Transverse colon (tissue), 4 donors: ENCODE results near the gene KBTBD6. TPM values are rescaled to one million over a fixed set of nuclear protein-coding genes. Genes with fewer than 3 reads are reported as not detected.

ENCODE experiments used
- DNase-seq: peaks from one replicate; pipeline ENCODE4 v3.0.0-alpha.2; 2019
- H3K27ac ChIP-seq, 4 donors: fragments of 200-600 bp; sonication (generic); 2 replicates each; pipeline ENCODE4 v1.5.1; 2016 to 2018; ENCODE audit warnings: inconsistent platforms in 4 of 4
- H3K27me3 ChIP-seq: fragments of 200-600 bp; sonication (generic); 2 replicates; pipeline ENCODE4 v1.5.1; 2017; ENCODE audit warnings: inconsistent platforms
- H3K36me3 ChIP-seq, 4 donors: fragments of 200-600 bp; sonication (generic); 2 replicates each; pipeline ENCODE4 v1.5.1; 2017 to 2019; ENCODE audit warnings: inconsistent platforms in 4 of 4
- H3K4me1 ChIP-seq, 4 donors: fragments of 200-600 bp; sonication (generic); 2 replicates each; pipeline ENCODE4 v1.5.1; 2017 to 2020; ENCODE audit warnings: inconsistent platforms in 4 of 4
- H3K4me3 ChIP-seq, 4 donors: fragments of 200-600 bp; sonication (generic); 1 replicate in 1 of 4; 2 replicates in 3 of 4; pipeline versions ENCODE4 v1.5.1 to v1.6.1; 2017 to 2019; ENCODE audit warnings: inconsistent platforms in 4 of 4
- H3K9me3 ChIP-seq, 2 donors: fragments of 200-600 bp; sonication (generic); 2 replicates each; pipeline ENCODE4 v1.5.1; 2017 to 2019; ENCODE audit warnings: inconsistent platforms in 2 of 2
- EP300 ChIP-seq: sonication (generic); formaldehyde crosslinking; IDR thresholded peaks from one replicate; pipeline ENCODE4 v1.6.1; 2017; ENCODE audit warnings: antibody characterized with exemption, low read depth
- POLR2A ChIP-seq: fragments of 450-650 bp; IDR thresholded peaks from one replicate; pipeline ENCODE4 v1.6.1; 2016; ENCODE audit warnings: antibody characterized with exemption, mild to moderate bottlenecking, moderate library complexity
- POLR2AphosphoS5 ChIP-seq, 3 donors: sonication (generic); formaldehyde crosslinking; IDR thresholded peaks; one replicate each; pipeline ENCODE4 v1.6.1; 2016; ENCODE audit warnings: antibody characterized with exemption in 3 of 3
- WGBS, 2 donors: methylation state at CpG; one replicate each; pipeline ENCODE4 v1.1.5; 2018; ENCODE audit warnings: low coverage in 1 of 2; 5-methylcytosine and 5-hydroxymethylcytosine counted together
- in situ Hi-C, 4 donors: fragments of 200-750 bp; cut with MboI; loops; one replicate each; pipeline versions ENCODE4 v1.15.0 to v1.15.1; 2017; ENCODE audit warnings: low sequenced_read_pairs in 3 of 4, low pct_ligation_motif_present in 1 of 4, low pct_unique_long_range_greater_than_20kb in 1 of 4
- intact Hi-C: fragments of 100-400 bp; cut with DNase I; formaldehyde crosslinking; loops from one replicate; pipeline ENCODE4 v1.15.1; 2023; ENCODE audit warnings: low total_unique reads
- total RNA-seq, 4 donors: library from RNA; depleted of rRNA; stranded (reverse); fragments of >200 nt; gene quantifications; one replicate each; pipeline ENCODE4 v1.1.0, GENCODE V29; 2016
- TF ChIP-seq, protein P1 (sequence below), 5 experiments: fragments of 200-600 bp in 3 of 5; fragments of 450-650 bp in 2 of 5; sonication (generic) in 3 of 5; IDR thresholded peaks; 1 replicate in 2 of 5; 2 replicates in 3 of 5; pipeline ENCODE4 v1.5.1; 2016 to 2017; ENCODE audit warnings: antibody characterized with exemption in 5 of 5, inconsistent platforms in 3 of 5, mild to moderate bottlenecking in 2 of 5, moderate library complexity in 1 of 5

The KBTBD6 gene
- total RNA-seq, 4 donors from 2014 or later = 0.37 to 4.9 (median 2.1) TPM

- 44 to 76% methylated on average over 1 to 2 of the region's 2 CpGs for WGBS, 2 donors
- no peak for DNase-seq
- Histone ChIP-seq H3K27me3 (no peaks in the 10 kb centered on the region), H3K27ac (no peak overlapping the region), H3K4me1 (no peaks in the 10 kb centered on the region), H3K36me3 (no peaks in the 10 kb centered on the region), H3K4me3 (no peak overlapping the region), H3K9me3 (peaks cover 44 to 47% of the 10 kb centered on the region in 2 donors)
- TF ChIP-seq POLR2A = no peak
- TF ChIP-seq, protein P1, sequence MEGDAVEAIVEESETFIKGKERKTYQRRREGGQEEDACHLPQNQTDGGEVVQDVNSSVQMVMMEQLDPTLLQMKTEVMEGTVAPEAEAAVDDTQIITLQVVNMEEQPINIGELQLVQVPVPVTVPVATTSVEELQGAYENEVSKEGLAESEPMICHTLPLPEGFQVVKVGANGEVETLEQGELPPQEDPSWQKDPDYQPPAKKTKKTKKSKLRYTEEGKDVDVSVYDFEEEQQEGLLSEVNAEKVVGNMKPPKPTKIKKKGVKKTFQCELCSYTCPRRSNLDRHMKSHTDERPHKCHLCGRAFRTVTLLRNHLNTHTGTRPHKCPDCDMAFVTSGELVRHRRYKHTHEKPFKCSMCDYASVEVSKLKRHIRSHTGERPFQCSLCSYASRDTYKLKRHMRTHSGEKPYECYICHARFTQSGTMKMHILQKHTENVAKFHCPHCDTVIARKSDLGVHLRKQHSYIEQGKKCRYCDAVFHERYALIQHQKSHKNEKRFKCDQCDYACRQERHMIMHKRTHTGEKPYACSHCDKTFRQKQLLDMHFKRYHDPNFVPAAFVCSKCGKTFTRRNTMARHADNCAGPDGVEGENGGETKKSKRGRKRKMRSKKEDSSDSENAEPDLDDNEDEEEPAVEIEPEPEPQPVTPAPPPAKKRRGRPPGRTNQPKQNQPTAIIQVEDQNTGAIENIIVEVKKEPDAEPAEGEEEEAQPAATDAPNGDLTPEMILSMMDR (IDR thresholded peaks at IDR 0.05) = no peak
- no peak for TF ChIP-seq EP300
- no peak for TF ChIP-seq POLR2AphosphoS5 (IDR thresholded peaks at IDR 0.05)
- in situ Hi-C loops = no loop called here
- intact Hi-C loops = no loop called here
These were observed 17.5 kb upstream of the KBTBD6 start for GRCh38 chr13:41150058-41150457.

DNA sequence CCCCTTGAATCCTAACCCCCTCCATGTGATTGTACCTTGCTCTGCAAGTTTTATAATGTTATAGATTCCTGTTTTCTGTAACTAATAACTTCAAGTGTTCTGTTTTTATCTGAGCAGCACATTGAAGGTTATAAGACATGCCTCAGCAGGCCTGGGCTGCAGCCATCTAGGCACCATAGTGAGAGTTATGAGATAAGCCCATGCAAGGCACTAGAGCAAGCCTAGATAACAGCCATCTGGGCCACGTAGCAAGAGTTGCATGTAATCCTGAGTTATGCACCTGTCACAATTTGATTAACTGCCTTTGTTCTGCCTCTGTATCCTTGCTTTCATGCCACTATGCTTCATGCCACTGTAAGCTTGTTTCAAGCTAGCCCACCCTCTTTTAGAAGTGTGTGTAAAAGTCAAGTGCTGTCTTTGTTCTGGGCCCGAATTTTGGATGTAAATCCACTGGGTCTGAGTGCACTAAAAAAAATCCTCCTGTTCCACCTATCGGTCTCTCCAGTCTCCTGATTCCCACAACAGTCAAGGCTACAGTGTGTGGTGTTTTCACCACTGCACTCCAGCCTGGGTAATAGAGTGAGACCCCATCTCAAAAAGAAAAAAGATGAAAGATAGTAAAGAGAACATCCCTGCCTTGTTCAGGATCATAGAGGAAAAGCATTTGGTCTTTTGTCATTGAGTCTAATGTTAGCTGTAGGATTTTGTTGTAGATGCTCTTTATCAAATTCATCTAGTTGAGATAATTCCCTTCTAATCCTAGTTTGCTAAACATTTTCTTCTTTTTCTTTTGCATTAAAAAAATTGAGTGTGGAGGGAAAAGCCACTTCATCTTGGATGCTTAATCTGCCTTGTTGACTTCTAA, 16.0 kb upstream of the KBTBD6 start:
- Histone ChIP-seq H3K27me3 (no peaks in the 10 kb centered on the region), H3K27ac (no peak overlapping the region), H3K4me3 (no peak overlapping the region), H3K36me3 (no peaks in the 10 kb centered on the region), H3K4me1 (no peaks in the 10 kb centered on the region), H3K9me3 (peaks cover 44 to 47% of the 10 kb centered on the region in 2 donors)
- TF ChIP-seq, protein P1 (IDR thresholded peaks at IDR 0.05) = no peak
- TF ChIP-seq POLR2A (no peak), POLR2AphosphoS5 (IDR thresholded peaks at IDR 0.05) (no peak), EP300 (no peak)
- intact Hi-C loops (no loop called here), in situ Hi-C loops (no loop called here)
- 93 to 100% methylated on average over 1 to 3 of the region's 3 CpGs for WGBS, 2 donors
- no peak for DNase-seq

GRCh38 chr13:41145136-41145908, 12.7 kb upstream of the KBTBD6 start:
- intact Hi-C loops (no loop called here), in situ Hi-C loops (no loop called here)
- WGBS, 2 donors = 76 to 92% methylated on average over 2 to 4 of the region's 4 CpGs
- no peak overlapping the region for H3K4me3 ChIP-seq
- TF ChIP-seq, protein P1 (IDR thresholded peaks at IDR 0.05) = no peak
- no peak for TF ChIP-seq POLR2A
- no peak for TF ChIP-seq POLR2AphosphoS5 (IDR thresholded peaks at IDR 0.05)
- TF ChIP-seq EP300 = no peak
- H3K27me3 ChIP-seq = no peaks in the 10 kb centered on the region
- no peak overlapping the region for H3K27ac ChIP-seq
- H3K4me1 ChIP-seq = no peaks in the 10 kb centered on the region
- peaks cover 22 to 25% of the 10 kb centered on the region in 2 donors for H3K9me3 ChIP-seq
- DNase-seq = no peak
- no peaks in the 10 kb centered on the region for H3K36me3 ChIP-seq

DNA sequence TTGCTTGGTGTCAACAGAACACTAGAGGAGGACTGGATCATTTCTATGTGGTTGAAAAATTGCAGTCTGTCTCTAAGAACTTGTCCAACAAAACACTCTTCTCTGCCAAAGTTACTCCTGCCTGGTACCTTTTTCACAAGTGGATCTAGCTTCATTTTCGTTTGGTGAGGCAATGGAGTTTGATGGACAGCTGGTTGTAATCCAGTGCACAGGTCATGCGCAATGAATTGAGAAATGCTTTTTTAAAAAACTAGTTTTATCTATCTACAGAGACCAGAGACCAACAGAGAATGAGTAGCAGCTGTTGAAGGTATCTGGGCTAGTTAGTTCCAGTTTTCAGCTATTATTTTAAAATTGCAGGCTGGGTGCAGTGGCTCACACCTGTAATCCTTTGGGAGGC, 12.0 kb upstream of the KBTBD6 start:
- in situ Hi-C loops = no loop called here
- Histone ChIP-seq H3K27me3 (no peaks in the 10 kb centered on the region), H3K4me3 (no peak overlapping the region), H3K36me3 (no peaks in the 10 kb centered on the region), H3K27ac (no peak overlapping the region), H3K9me3 (peaks cover 16 to 19% of the 10 kb centered on the region in 2 donors), H3K4me1 (no peaks in the 10 kb centered on the region)
- DNase-seq = no peak
- no peak for TF ChIP-seq POLR2AphosphoS5 (IDR thresholded peaks at IDR 0.05)
- TF ChIP-seq EP300 = no peak
- TF ChIP-seq, protein P1 (IDR thresholded peaks at IDR 0.05) = no peak
- no peak for TF ChIP-seq POLR2A
- intact Hi-C loops = no loop called here
- 90 to 100% methylated on average over 1 to 2 of the region's 2 CpGs for WGBS, 2 donors
